ENCODE data around the gene LIPH.

LIPH gene

GRCh38 chr3:185539934-185540333 is 12.5 kb downstream of the LIPH start:
- no peak for DNase-seq (ENCODE audit: low spot score)

- DNase-seq (ENCODE audit: low spot score), result peak; percentile 23
Measured at GRCh38 chr3:185537369-185537970, 14.9 kb downstream of the LIPH start.

- no peak for DNase-seq (ENCODE audit: low spot score)
Measured at GRCh38 chr3:185534511-185534910, 17.9 kb downstream of the LIPH start.

- no peak for DNase-seq (ENCODE audit: low spot score)
Measured at GRCh38 chr3:185532901-185533300, 19.5 kb downstream of the LIPH start.

- no peak for DNase-seq (ENCODE audit: low spot score)
Measured at GRCh38 chr3:185530856-185531255, 21.5 kb downstream of the LIPH start.

GRCh38 chr3:185528532-185528931 is 23.9 kb downstream of the LIPH start:
- DNase-seq (ENCODE audit: low spot score), result no peak

GRCh38 chr3:185527364-185527763 is 25.0 kb downstream of the LIPH start:
- DNase-seq (ENCODE audit: low spot score), result no peak

- no peak for DNase-seq (ENCODE audit: low spot score)
Measured at GRCh38 chr3:185526349-185526951, 25.9 kb downstream of the LIPH start.

- DNase-seq (ENCODE audit: low spot score), result no peak
Measured at GRCh38 chr3:185521349-185522138, 30.8 kb downstream of the LIPH start.

- DNase-seq (ENCODE audit: low spot score), result no peak
Measured at GRCh38 chr3:185519021-185519420, 33.4 kb downstream of the LIPH start.

- DNase-seq (ENCODE audit: low spot score), result no peak
Measured at GRCh38 chr3:185517387-185518130, 34.8 kb downstream of the LIPH start.

GRCh38 chr3:185511711-185512110 is 40.7 kb downstream of the LIPH start:
- DNase-seq (ENCODE audit: low spot score), result no peak

GRCh38 chr3:185508335-185508991 is 43.9 kb downstream of the LIPH start:
- no peak for DNase-seq (ENCODE audit: low spot score)

GRCh38 chr3:185507883-185508282 is 44.5 kb downstream of the LIPH start:
- no peak for DNase-seq (ENCODE audit: low spot score)

- no peak for DNase-seq (ENCODE audit: low spot score)
Measured at GRCh38 chr3:185504636-185505035, 47.8 kb downstream of the LIPH start.

- DNase-seq (ENCODE audit: low spot score), result no peak
Measured at GRCh38 chr3:185503521-185503920, 48.9 kb downstream of the LIPH start.

- no peak for DNase-seq (ENCODE audit: low spot score)
Measured at GRCh38 chr3:185502987-185503386, 49.4 kb downstream of the LIPH start.

GRCh38 chr3:185498503-185499396 is 53.6 kb downstream of the LIPH start, which contains the start of gene TMEM41A:
Gene TMEM41A (minus strand): TSS chr3:185499035. CDS start chr3:185498961, 74 bp downstream.
- peak; percentile 89 for DNase-seq (ENCODE audit: low spot score)

GRCh38 chr3:185490241-185490640 is 62.1 kb downstream of the LIPH start:
- DNase-seq (ENCODE audit: low spot score), result no peak

GRCh38 chr3:185489462-185489861 is 62.9 kb downstream of the LIPH start:
- no peak for DNase-seq (ENCODE audit: low spot score)

- no peak for DNase-seq (ENCODE audit: low spot score)
Measured at GRCh38 chr3:185488465-185488864, 63.9 kb downstream of the LIPH start.
